ENCODE results near the gene CARD14. TPM values are rescaled to one million over a fixed set of nuclear protein-coding genes. Genes with fewer than 3 reads are reported as not detected.

CARD14 gene
- polyA plus RNA-seq, 1 donor (not counting 4 experiments of a cell fraction or from before 2014, with no cell fraction given) = 0.49 TPM

DNA sequence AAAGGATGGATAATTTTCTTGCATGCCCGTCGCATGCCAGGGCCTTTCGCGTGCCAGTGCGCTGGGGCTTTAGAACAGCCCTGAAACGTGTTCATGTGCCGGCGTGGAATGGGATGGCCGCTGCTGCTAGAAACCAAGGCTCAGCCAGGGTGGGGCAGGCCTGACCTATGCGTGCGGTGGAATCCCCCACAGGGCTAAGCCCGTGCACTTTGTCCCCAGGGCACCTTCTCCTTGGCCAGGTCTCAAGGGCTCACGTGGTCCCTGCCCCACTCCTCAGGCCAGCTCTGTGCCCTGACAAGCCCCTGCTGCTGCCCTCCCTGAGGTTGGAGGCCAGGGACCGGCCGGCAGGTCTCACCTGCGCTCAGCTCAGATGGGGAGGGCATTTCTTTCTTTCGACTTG lies 77.7 kb downstream of the CARD14 start:
- Histone ChIP-seq H3K27me3 (ENCODE audit: control insufficient read depth, extremely low read depth, insufficient read depth, low read length) (no peaks in the 10 kb centered on the region), H3K4me3 (ENCODE audit: control insufficient read depth in 2 of 3, extremely low read depth in 1 of 3, insufficient read depth in 2 of 3, low read depth in 1 of 3, low read length in 3 of 3) (no peak overlapping the region), H3K9ac (ENCODE audit: control insufficient read depth, extremely low read depth, insufficient read depth, low read length) (no peak overlapping the region), H3K9me3 (ENCODE audit: control insufficient read depth, low read depth, low read length) (no peaks in the 10 kb centered on the region), H3K36me3 (ENCODE audit: control insufficient read depth in 2 of 2, extremely low read depth in 1 of 2, insufficient read depth in 2 of 2, low read length in 2 of 2) (no peaks in the 10 kb centered on the region), H3K27ac (ENCODE audit: control insufficient read depth, insufficient read depth, low read length) (no peak overlapping the region), H4K20me1 (ENCODE audit: control insufficient read depth, extremely low read depth, insufficient read depth, low read length) (no peaks in the 10 kb centered on the region), H3K4me2 (ENCODE audit: control insufficient read depth, extremely low read depth, insufficient read depth, low read depth, low read length) (no peak overlapping the region), H3K79me2 (ENCODE audit: control insufficient read depth, insufficient read depth, low read length) (no peaks in the 10 kb centered on the region), H3K9me1 (ENCODE audit: control insufficient read depth, extremely low read depth, insufficient read depth, low read length) (no peaks in the 10 kb centered on the region), H3K4me1 (ENCODE audit: control insufficient read depth, extremely low read depth, insufficient read depth, low read length) (no peaks in the 10 kb centered on the region), H2AFZ (ENCODE audit: control insufficient read depth, low read length) (no peak overlapping the region)
- FAIRE-seq = no peak
- dilution Hi-C loops (cut with MboI; ENCODE audit: extremely low pct_ligation_motif_present, low sequenced_read_pairs) = no loop called here
- TF ChIP-seq, protein P1, sequence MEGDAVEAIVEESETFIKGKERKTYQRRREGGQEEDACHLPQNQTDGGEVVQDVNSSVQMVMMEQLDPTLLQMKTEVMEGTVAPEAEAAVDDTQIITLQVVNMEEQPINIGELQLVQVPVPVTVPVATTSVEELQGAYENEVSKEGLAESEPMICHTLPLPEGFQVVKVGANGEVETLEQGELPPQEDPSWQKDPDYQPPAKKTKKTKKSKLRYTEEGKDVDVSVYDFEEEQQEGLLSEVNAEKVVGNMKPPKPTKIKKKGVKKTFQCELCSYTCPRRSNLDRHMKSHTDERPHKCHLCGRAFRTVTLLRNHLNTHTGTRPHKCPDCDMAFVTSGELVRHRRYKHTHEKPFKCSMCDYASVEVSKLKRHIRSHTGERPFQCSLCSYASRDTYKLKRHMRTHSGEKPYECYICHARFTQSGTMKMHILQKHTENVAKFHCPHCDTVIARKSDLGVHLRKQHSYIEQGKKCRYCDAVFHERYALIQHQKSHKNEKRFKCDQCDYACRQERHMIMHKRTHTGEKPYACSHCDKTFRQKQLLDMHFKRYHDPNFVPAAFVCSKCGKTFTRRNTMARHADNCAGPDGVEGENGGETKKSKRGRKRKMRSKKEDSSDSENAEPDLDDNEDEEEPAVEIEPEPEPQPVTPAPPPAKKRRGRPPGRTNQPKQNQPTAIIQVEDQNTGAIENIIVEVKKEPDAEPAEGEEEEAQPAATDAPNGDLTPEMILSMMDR (optimal IDR thresholded peaks at IDR 0.05 in 1 of 3, IDR thresholded peaks at IDR 0.05 in 1 of 3, conservative IDR thresholded peaks at IDR 0.05 in 1 of 3; ENCODE audit: extremely low read depth in 1 of 3, insufficient read depth in 2 of 3, low read length in 3 of 3) = no peak
- TF ChIP-seq EZH2 (IDR thresholded peaks at IDR 0.05; ENCODE audit: low read length) = no peak
- DNase-seq (ENCODE audit: low read depth, low spot score) = no peak

DNA sequence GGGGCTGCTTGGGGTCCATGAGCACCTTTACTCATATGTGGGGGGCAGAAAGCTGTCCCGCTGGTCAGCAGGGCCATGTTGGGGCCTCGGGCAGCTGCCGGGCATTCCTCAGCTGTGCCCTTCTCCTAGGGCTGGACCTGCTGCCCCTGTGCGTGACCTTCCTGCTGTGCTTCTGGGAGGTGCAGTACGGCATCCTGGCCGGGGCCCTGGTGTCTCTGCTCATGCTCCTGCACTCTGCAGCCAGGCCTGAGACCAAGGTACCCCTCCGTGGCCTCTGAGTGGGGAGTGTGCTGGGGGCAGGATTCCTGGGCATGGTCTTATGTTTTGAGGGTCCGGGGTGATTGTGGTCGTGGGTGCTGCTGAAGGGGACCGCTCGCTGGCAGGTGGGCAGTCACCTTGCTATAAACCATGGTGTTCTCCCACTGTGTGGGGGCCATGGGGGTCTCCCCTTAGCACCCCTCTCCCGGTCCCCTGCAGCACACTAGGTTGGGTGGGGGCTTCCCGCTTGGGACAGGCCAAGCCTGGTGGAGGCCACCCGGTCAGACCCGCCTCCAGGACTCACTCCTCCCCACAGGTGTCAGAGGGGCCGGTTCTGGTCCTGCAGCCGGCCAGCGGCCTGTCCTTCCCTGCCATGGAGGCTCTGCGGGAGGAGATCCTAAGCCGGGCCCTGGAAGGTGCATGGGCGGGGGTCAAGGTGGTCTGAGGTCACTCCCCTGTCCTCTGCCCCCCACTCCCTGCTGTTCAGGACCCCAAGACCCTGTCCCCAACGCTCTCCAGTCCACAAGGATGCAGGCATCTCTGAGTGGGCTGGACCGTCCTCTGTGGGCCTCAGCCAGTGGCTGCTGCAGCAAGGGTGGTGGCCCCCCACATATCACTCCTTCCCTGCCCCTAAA lies 78.4 kb downstream of the CARD14 start:
- H3K9me1 ChIP-seq (ENCODE audit: control insufficient read depth, extremely low read depth, insufficient read depth, low read length) = no peaks in the 10 kb centered on the region
- no peaks in the 10 kb centered on the region for H3K36me3 ChIP-seq (ENCODE audit: control insufficient read depth in 2 of 2, extremely low read depth in 1 of 2, insufficient read depth in 2 of 2, low read length in 2 of 2)
- H3K9ac ChIP-seq (ENCODE audit: control insufficient read depth, extremely low read depth, insufficient read depth, low read length) = no peak overlapping the region
- H3K27me3 ChIP-seq (ENCODE audit: control insufficient read depth, extremely low read depth, insufficient read depth, low read length) = no peaks in the 10 kb centered on the region
- no peak for DNase-seq (ENCODE audit: low read depth, low spot score)
- no peak overlapping the region for H2AFZ ChIP-seq (ENCODE audit: control insufficient read depth, low read length)
- no peak for FAIRE-seq
- H3K4me1 ChIP-seq (ENCODE audit: control insufficient read depth, extremely low read depth, insufficient read depth, low read length) = peaks cover 3% of the 10 kb centered on the region
- no peak overlapping the region for H3K4me3 ChIP-seq (ENCODE audit: control insufficient read depth in 2 of 3, extremely low read depth in 1 of 3, insufficient read depth in 2 of 3, low read depth in 1 of 3, low read length in 3 of 3)
- H3K27ac ChIP-seq (ENCODE audit: control insufficient read depth, insufficient read depth, low read length) = no peak overlapping the region
- no peaks in the 10 kb centered on the region for H4K20me1 ChIP-seq (ENCODE audit: control insufficient read depth, extremely low read depth, insufficient read depth, low read length)
- H3K4me2 ChIP-seq (ENCODE audit: control insufficient read depth, extremely low read depth, insufficient read depth, low read depth, low read length) = no peak overlapping the region
- no peaks in the 10 kb centered on the region for H3K79me2 ChIP-seq (ENCODE audit: control insufficient read depth, insufficient read depth, low read length)
- TF ChIP-seq, protein P1 (optimal IDR thresholded peaks at IDR 0.05 in 1 of 3, IDR thresholded peaks at IDR 0.05 in 1 of 3, conservative IDR thresholded peaks at IDR 0.05 in 1 of 3; ENCODE audit: extremely low read depth in 1 of 3, insufficient read depth in 2 of 3, low read length in 3 of 3) = no peak
- no peak for TF ChIP-seq EZH2 (IDR thresholded peaks at IDR 0.05; ENCODE audit: low read length)
- dilution Hi-C loops (cut with MboI; ENCODE audit: extremely low pct_ligation_motif_present, low sequenced_read_pairs) = no loop called here
- H3K9me3 ChIP-seq (ENCODE audit: control insufficient read depth, low read depth, low read length) = no peaks in the 10 kb centered on the region

All from keratinocyte (primary cell).